Esophagus (tissue), 2 donors: Measurements from ENCODE around the gene CTDNEP1. TPM values are rescaled to one million over a fixed set of nuclear protein-coding genes. Genes with fewer than 3 reads are reported as not detected.

Source experiments
- H3K27ac ChIP-seq, 2 donors: one replicate each; pipeline ENCODE4 v1.5.1; 2013; ENCODE audit warnings: low read depth in 2 of 2, mild to moderate bottlenecking in 2 of 2, inconsistent platforms in 1 of 2, low read length in 1 of 2, moderate library complexity in 1 of 2
- H3K27me3 ChIP-seq, 2 donors: one replicate each; pipeline ENCODE4 v1.6.1; 2013; ENCODE audit warnings: low read length in 2 of 2, control low read depth in 1 of 2, mild to moderate bottlenecking in 1 of 2; ENCODE audit not compliant: insufficient read depth in 2 of 2, control insufficient read depth in 1 of 2
- H3K36me3 ChIP-seq, 2 donors: one replicate each; pipeline ENCODE4 v1.6.1; 2013; ENCODE audit warnings: low read length in 1 of 2; ENCODE audit not compliant: control insufficient read depth in 2 of 2, insufficient read depth in 2 of 2
- H3K4me1 ChIP-seq, 2 donors: one replicate each; pipeline ENCODE4 v1.6.1; 2013; ENCODE audit warnings: low read length in 1 of 2; ENCODE audit not compliant: control insufficient read depth in 2 of 2, insufficient read depth in 2 of 2
- H3K4me3 ChIP-seq, 2 donors: one replicate each; pipeline ENCODE4 v1.5.1; 2013; ENCODE audit warnings: low read length in 2 of 2, mild to moderate bottlenecking in 2 of 2, low read depth in 1 of 2, moderate library complexity in 1 of 2
- H3K9me3 ChIP-seq, 2 donors: one replicate each; pipeline ENCODE4 v1.6.1; 2013; ENCODE audit warnings: mild to moderate bottlenecking in 2 of 2, low read depth in 1 of 2, low read length in 1 of 2, moderate library complexity in 1 of 2; ENCODE audit not compliant: control insufficient read depth in 2 of 2, insufficient read depth in 1 of 2
- WGBS, 2 donors: extraction: QIAGEN DNeasy Blood & Tissue Kit; methylation state at CpG; one replicate each; pipeline ENCODE4 v1.1.7; 2013; 5-methylcytosine and 5-hydroxymethylcytosine counted together
- polyA plus RNA-seq, 2 donors: library from polyadenylated mRNA; stranded (reverse); fragments of 200-250 nt; gene quantifications; one replicate each; pipeline ENCODE4 v1.2.3, GENCODE V29; 2013
- donor health status: healthy with polysubstance abuse.
- donor health status: Bipolar disorder and iron deficiency.

The CTDNEP1 gene
- polyA plus RNA-seq, 2 donors, result 42.4 to 58.5 TPM

- Histone ChIP-seq H3K4me1 (peaks cover 10 to 15% of the 10 kb centered on the region in 2 donors), H3K4me3 (no peak overlapping the region), H3K27me3 (no peaks in the 10 kb centered on the region), H3K9me3 (no peaks in the 10 kb centered on the region), H3K36me3 (peaks cover 23 to 54% of the 10 kb centered on the region in 2 donors), H3K27ac (peak overlapping the region in 1 of 2 donors; percentile 26)
- WGBS, 2 donors, result 76 to 82% methylated on average over 4 of the region's 4 CpGs
Measured at GRCh38 chr17:7223375-7223774, 28.2 kb downstream of the CTDNEP1 start.

GRCh38 chr17:7222972-7223292, 28.6 kb downstream of the CTDNEP1 start:
- no peak overlapping the region for H3K4me3 ChIP-seq
- peak overlapping the region in 1 of 2 donors; percentile 26 for H3K27ac ChIP-seq
- H3K36me3 ChIP-seq, result peaks cover 23 to 54% of the 10 kb centered on the region in 2 donors
- peaks cover 13 to 14% of the 10 kb centered on the region in 2 donors for H3K4me1 ChIP-seq
- 73 to 74% methylated on average over 7 of the region's 7 CpGs for WGBS, 2 donors
- H3K9me3 ChIP-seq, result no peaks in the 10 kb centered on the region
- H3K27me3 ChIP-seq, result no peaks in the 10 kb centered on the region

GRCh38 chr17:7222093-7222971, 29.2 kb downstream of the CTDNEP1 start:
- no peak overlapping the region for H3K4me3 ChIP-seq
- peak overlapping the region in 1 of 2 donors; percentile 26 for H3K27ac ChIP-seq
- H3K27me3 ChIP-seq, result no peaks in the 10 kb centered on the region
- no peaks in the 10 kb centered on the region for H3K9me3 ChIP-seq
- 70 to 74% methylated on average over 15 of the region's 15 CpGs for WGBS, 2 donors
- H3K4me1 ChIP-seq, result peaks cover 8 to 13% of the 10 kb centered on the region in 2 donors
- H3K36me3 ChIP-seq, result peaks cover 23 to 52% of the 10 kb centered on the region in 2 donors

GRCh38 chr17:7221278-7222092, 30.0 kb downstream of the CTDNEP1 start:
- Histone ChIP-seq H3K27me3 (no peaks in the 10 kb centered on the region), H3K9me3 (no peaks in the 10 kb centered on the region), H3K4me1 (peaks cover 7 to 13% of the 10 kb centered on the region in 2 donors), H3K4me3 (peak overlapping the region in 1 of 2 donors; percentile 80), H3K36me3 (peaks cover 23 to 44% of the 10 kb centered on the region in 2 donors), H3K27ac (peak overlapping the region; percentile 98 to 100)
- WGBS, 2 donors, result 58 to 67% methylated on average over 10 of the region's 10 CpGs

GRCh38 chr17:7220593-7221277, 30.8 kb downstream of the CTDNEP1 start:
- Histone ChIP-seq H3K9me3 (no peaks in the 10 kb centered on the region), H3K36me3 (peaks cover 20 to 38% of the 10 kb centered on the region in 2 donors), H3K27ac (peak overlapping the region; percentile 98 to 100), H3K4me3 (peak overlapping the region; percentile 80 to 91), H3K27me3 (no peaks in the 10 kb centered on the region), H3K4me1 (peaks cover 7 to 13% of the 10 kb centered on the region in 2 donors)
- WGBS, 2 donors, result 14 to 20% methylated on average over 11 of the region's 11 CpGs

GRCh38 chr17:7219812-7220592, 31.5 kb downstream of the CTDNEP1 start, which contains the start of the genes ACADVL and DLG4:
ACADVL (plus strand) TSS chr17:7219938; CDS start chr17:7219985, 47 bp downstream.
DLG4 (minus strand) TSS chr17:7219836.
- 0% methylated on average over 62 to 63 of the region's 63 CpGs for WGBS, 2 donors
- Histone ChIP-seq H3K27ac (peak within 1 kb of the TSS; percentile 98 to 100), H3K4me1 (peaks cover 7 to 15% of the 10 kb centered on the region in 2 donors), H3K4me3 (peak within 1 kb of the TSS; percentile 80 to 91), H3K36me3 (peaks cover 17 to 35% of the 10 kb centered on the region in 2 donors), H3K9me3 (no peaks in the 10 kb centered on the region), H3K27me3 (no peaks in the 10 kb centered on the region)

- Histone ChIP-seq H3K27me3 (no peaks in the 10 kb centered on the region), H3K27ac (peak overlapping the region; percentile 98 to 100), H3K4me1 (peaks cover 7 to 15% of the 10 kb centered on the region in 2 donors), H3K36me3 (peaks cover 17 to 29% of the 10 kb centered on the region in 2 donors), H3K4me3 (peak overlapping the region; percentile 80 to 91), H3K9me3 (no peaks in the 10 kb centered on the region)
- 14 to 16% methylated on average over 12 of the region's 12 CpGs for WGBS, 2 donors
Measured at GRCh38 chr17:7219229-7219811, 32.2 kb downstream of the CTDNEP1 start.

GRCh38 chr17:7218758-7219157, 32.8 kb downstream of the CTDNEP1 start:
- Histone ChIP-seq H3K9me3 (no peaks in the 10 kb centered on the region), H3K27me3 (no peaks in the 10 kb centered on the region), H3K4me3 (no peak overlapping the region), H3K4me1 (peaks cover 7 to 15% of the 10 kb centered on the region in 2 donors), H3K36me3 (peaks cover 11 to 25% of the 10 kb centered on the region in 2 donors), H3K27ac (peak overlapping the region in 1 of 2 donors; percentile 100)
- WGBS, 2 donors, result 65 to 81% methylated on average over 6 of the region's 6 CpGs
